Measurements from ENCODE around the gene DDX23.

The DDX23 gene

GRCh38 chr12:48816143-48816854 lies 35.7 kb downstream of the DDX23 start:
- no peaks in the 10 kb centered on the region for H3K79me2 ChIP-seq (ENCODE audit: insufficient read depth, low read depth)
- no peaks in the 10 kb centered on the region for H3K36me3 ChIP-seq (ENCODE audit: insufficient read depth)
- peak overlapping the region; percentile 99 for H3K4me2 ChIP-seq
- peak overlapping the region; percentile 100; the same call in 1 of the 2 replicates for H2AFZ ChIP-seq (ENCODE audit: low read depth)
- H3K4me3 ChIP-seq (IDR thresholded peaks at IDR 0.05; ENCODE audit: insufficient read depth, low read depth, low read length): no peak overlapping the region
- peak overlapping the region; percentile 73; the same call in 1 of the 2 replicates for H3K9ac ChIP-seq
- peaks cover 24% of the 10 kb centered on the region for H3K4me1 ChIP-seq (ENCODE audit: low read depth, poor library complexity, severe bottlenecking)
- H3K27me3 ChIP-seq (ENCODE audit: insufficient read depth, low read depth): no peaks in the 10 kb centered on the region
- TF ChIP-seq CTCF (conservative IDR thresholded peaks at IDR 0.05; ENCODE audit: low read depth, low read length): no peak
- H3K27ac ChIP-seq: no peak overlapping the region
- H4K20me1 ChIP-seq (ENCODE audit: insufficient read depth): no peaks in the 10 kb centered on the region

GRCh38 chr12:48815126-48816110 lies 36.5 kb downstream of the DDX23 start:
- H3K79me2 ChIP-seq (ENCODE audit: insufficient read depth, low read depth): no peaks in the 10 kb centered on the region
- peak overlapping the region; percentile 99 for H3K4me2 ChIP-seq
- peak overlapping the region; percentile 66 for H3K27ac ChIP-seq
- peaks cover 24% of the 10 kb centered on the region for H3K4me1 ChIP-seq (ENCODE audit: low read depth, poor library complexity, severe bottlenecking)
- peak overlapping the region; percentile 73 for H3K9ac ChIP-seq
- no peaks in the 10 kb centered on the region for H3K27me3 ChIP-seq (ENCODE audit: insufficient read depth, low read depth)
- peak overlapping the region; percentile 100 for H2AFZ ChIP-seq (ENCODE audit: low read depth)
- no peak for TF ChIP-seq CTCF (conservative IDR thresholded peaks at IDR 0.05; ENCODE audit: low read depth, low read length)
- no peaks in the 10 kb centered on the region for H4K20me1 ChIP-seq (ENCODE audit: insufficient read depth)
- no peaks in the 10 kb centered on the region for H3K36me3 ChIP-seq (ENCODE audit: insufficient read depth)
- no peak overlapping the region for H3K4me3 ChIP-seq (IDR thresholded peaks at IDR 0.05; ENCODE audit: insufficient read depth, low read depth, low read length)

GRCh38 chr12:48814262-48815125 lies 37.5 kb downstream of the DDX23 start:
- H3K9ac ChIP-seq: peak overlapping the region; percentile 73
- no peaks in the 10 kb centered on the region for H4K20me1 ChIP-seq (ENCODE audit: insufficient read depth)
- no peak overlapping the region for H3K4me3 ChIP-seq (IDR thresholded peaks at IDR 0.05; ENCODE audit: insufficient read depth, low read depth, low read length)
- peak overlapping the region; percentile 99 for H3K4me2 ChIP-seq
- H3K27me3 ChIP-seq (ENCODE audit: insufficient read depth, low read depth): no peaks in the 10 kb centered on the region
- H3K4me1 ChIP-seq (ENCODE audit: low read depth, poor library complexity, severe bottlenecking): peaks cover 24% of the 10 kb centered on the region
- peak overlapping the region; percentile 66 for H3K27ac ChIP-seq
- no peaks in the 10 kb centered on the region for H3K79me2 ChIP-seq (ENCODE audit: insufficient read depth, low read depth)
- no peaks in the 10 kb centered on the region for H3K36me3 ChIP-seq (ENCODE audit: insufficient read depth)
- peak overlapping the region; percentile 100 for H2AFZ ChIP-seq (ENCODE audit: low read depth)
- peak; percentile 85 for TF ChIP-seq CTCF (conservative IDR thresholded peaks at IDR 0.05; ENCODE audit: low read depth, low read length)
